ENCODE data around the gene SCN5A. TPM values are rescaled to one million over a fixed set of nuclear protein-coding genes. Genes with fewer than 3 reads are reported as not detected.

SCN5A gene
- polyA plus RNA-seq, 1 donor from 2014 or later, result not detected

DNA sequence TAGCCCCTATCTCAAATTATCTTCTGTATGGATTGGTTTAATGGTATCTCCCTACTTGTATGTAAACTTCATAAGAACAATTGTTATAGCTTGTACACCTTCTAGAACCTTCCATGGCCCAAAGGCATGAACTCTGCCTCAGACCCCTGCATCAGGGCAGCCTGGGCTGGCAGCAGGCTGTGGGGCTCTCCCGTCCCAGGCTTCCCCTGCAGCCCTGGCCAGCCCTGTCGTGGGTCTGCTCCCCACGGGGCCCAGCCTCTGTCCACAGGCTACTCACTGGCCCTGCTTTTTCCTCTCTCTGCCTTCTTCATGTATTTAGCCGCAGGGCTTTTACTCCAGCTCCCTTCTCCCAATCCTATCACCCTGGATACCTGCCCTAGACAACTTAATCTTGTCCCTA is 4.4 kb downstream of the SCN5A start:
- H3K79me2 ChIP-seq (replicated peaks; ENCODE audit: insufficient read depth, low read length), result no peaks in the 10 kb centered on the region

DNA sequence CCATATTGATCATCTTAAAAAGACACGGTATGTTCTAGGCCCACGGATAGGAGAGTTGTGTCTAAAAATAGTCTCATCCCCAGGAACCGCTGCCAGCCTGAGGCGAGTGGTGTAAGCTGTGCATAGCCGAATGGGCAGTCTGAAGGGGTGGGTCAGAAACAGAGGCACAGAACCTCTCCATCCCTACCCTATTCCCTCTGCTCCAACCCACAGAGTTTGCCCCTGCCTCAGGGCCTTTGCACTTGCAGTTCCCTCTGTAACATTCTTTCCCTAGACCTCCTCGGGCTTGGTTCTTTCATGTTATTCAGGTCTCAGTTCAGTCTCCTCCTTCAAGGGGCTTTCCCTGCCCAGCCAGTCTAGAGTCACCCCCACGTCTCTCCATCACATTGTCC is 4.8 kb downstream of the SCN5A start:
- Histone ChIP-seq H3F3A (ENCODE audit: insufficient read depth, low read length, poor library complexity, severe bottlenecking) (no peaks in the 10 kb centered on the region), H3K79me2 (replicated peaks; ENCODE audit: insufficient read depth, low read length) (no peaks in the 10 kb centered on the region)
- TF ChIP-seq, protein P1, sequence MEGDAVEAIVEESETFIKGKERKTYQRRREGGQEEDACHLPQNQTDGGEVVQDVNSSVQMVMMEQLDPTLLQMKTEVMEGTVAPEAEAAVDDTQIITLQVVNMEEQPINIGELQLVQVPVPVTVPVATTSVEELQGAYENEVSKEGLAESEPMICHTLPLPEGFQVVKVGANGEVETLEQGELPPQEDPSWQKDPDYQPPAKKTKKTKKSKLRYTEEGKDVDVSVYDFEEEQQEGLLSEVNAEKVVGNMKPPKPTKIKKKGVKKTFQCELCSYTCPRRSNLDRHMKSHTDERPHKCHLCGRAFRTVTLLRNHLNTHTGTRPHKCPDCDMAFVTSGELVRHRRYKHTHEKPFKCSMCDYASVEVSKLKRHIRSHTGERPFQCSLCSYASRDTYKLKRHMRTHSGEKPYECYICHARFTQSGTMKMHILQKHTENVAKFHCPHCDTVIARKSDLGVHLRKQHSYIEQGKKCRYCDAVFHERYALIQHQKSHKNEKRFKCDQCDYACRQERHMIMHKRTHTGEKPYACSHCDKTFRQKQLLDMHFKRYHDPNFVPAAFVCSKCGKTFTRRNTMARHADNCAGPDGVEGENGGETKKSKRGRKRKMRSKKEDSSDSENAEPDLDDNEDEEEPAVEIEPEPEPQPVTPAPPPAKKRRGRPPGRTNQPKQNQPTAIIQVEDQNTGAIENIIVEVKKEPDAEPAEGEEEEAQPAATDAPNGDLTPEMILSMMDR (IDR thresholded peaks at IDR 0.05; ENCODE audit: poor library complexity, severe bottlenecking), result no peak
- no peak for TF ChIP-seq TAF1 (IDR thresholded peaks at IDR 0.05; ENCODE audit: low read depth)
- no peak for TF ChIP-seq POLR2AphosphoS5 (IDR thresholded peaks at IDR 0.05)
- TF ChIP-seq REST (IDR thresholded peaks at IDR 0.05; ENCODE audit: borderline replicate concordance), result no peak
- TF ChIP-seq MXI1 (conservative IDR thresholded peaks at IDR 0.05; ENCODE audit: poor library complexity, severe bottlenecking), result no peak
- TF ChIP-seq EZH2 (IDR thresholded peaks at IDR 0.05; ENCODE audit: borderline replicate concordance, insufficient read depth, low read length, poor library complexity, severe bottlenecking), result no peak
- TF ChIP-seq SMC3 (conservative IDR thresholded peaks at IDR 0.05; ENCODE audit: poor library complexity), result no peak
- TF ChIP-seq EP300 (conservative IDR thresholded peaks at IDR 0.05; ENCODE audit: poor library complexity, severe bottlenecking), result no peak

More for the DNA sequence above, 4.4 kb downstream of the SCN5A start:
- no peaks in the 10 kb centered on the region for H3K9me2 ChIP-seq (ENCODE audit: insufficient read depth, low read length)
- no peaks in the 10 kb centered on the region for H3K9me3 ChIP-seq (ENCODE audit: low read length)
- H2AFZ ChIP-seq (ENCODE audit: low read depth, low read length), result no peak overlapping the region
- no peak overlapping the region for H3K4me2 ChIP-seq (ENCODE audit: low read length)
- H3K36me3 ChIP-seq (ENCODE audit: insufficient read depth, low read length), result no peaks in the 10 kb centered on the region
- H3K9ac ChIP-seq (ENCODE audit: low read length), result no peak overlapping the region
- H3K27me3 ChIP-seq (ENCODE audit: insufficient read depth, low read depth, low read length), result peaks cover 15% of the 10 kb centered on the region
- H3K4me3 ChIP-seq (ENCODE audit: low read length), result no peak overlapping the region
- H3F3A ChIP-seq (ENCODE audit: insufficient read depth, low read length, poor library complexity, severe bottlenecking), result no peaks in the 10 kb centered on the region
- TF ChIP-seq POLR2AphosphoS5 (IDR thresholded peaks at IDR 0.05) (no peak), MXI1 (conservative IDR thresholded peaks at IDR 0.05; ENCODE audit: poor library complexity, severe bottlenecking) (no peak), REST (IDR thresholded peaks at IDR 0.05; ENCODE audit: borderline replicate concordance) (no peak), RAD21 (conservative IDR thresholded peaks at IDR 0.05) (no peak), EZH2 (IDR thresholded peaks at IDR 0.05; ENCODE audit: borderline replicate concordance, insufficient read depth, low read length, poor library complexity, severe bottlenecking) (no peak), TAF1 (IDR thresholded peaks at IDR 0.05; ENCODE audit: low read depth) (no peak), SMC3 (conservative IDR thresholded peaks at IDR 0.05; ENCODE audit: poor library complexity) (no peak), EP300 (conservative IDR thresholded peaks at IDR 0.05; ENCODE audit: poor library complexity, severe bottlenecking) (no peak)
- TF ChIP-seq, protein P1 (IDR thresholded peaks at IDR 0.05; ENCODE audit: poor library complexity, severe bottlenecking), result no peak
- H4K20me1 ChIP-seq (ENCODE audit: insufficient read depth), result no peaks in the 10 kb centered on the region
- no peak overlapping the region for H3K27ac ChIP-seq (ENCODE audit: low read length)

More for the DNA sequence above, 4.8 kb downstream of the SCN5A start:
- no peaks in the 10 kb centered on the region for H4K20me1 ChIP-seq (ENCODE audit: insufficient read depth)
- no peak overlapping the region for H3K9ac ChIP-seq (ENCODE audit: low read length)
- no peak overlapping the region for H3K27ac ChIP-seq (ENCODE audit: low read length)
- H3K9me3 ChIP-seq (ENCODE audit: low read length), result no peaks in the 10 kb centered on the region
- H3K4me2 ChIP-seq (ENCODE audit: low read length), result no peak overlapping the region
- no peaks in the 10 kb centered on the region for H3K9me2 ChIP-seq (ENCODE audit: insufficient read depth, low read length)
- H3K27me3 ChIP-seq (ENCODE audit: insufficient read depth, low read depth, low read length), result peaks cover 11% of the 10 kb centered on the region
- H3K4me3 ChIP-seq (ENCODE audit: low read length), result no peak overlapping the region
- no peak overlapping the region for H2AFZ ChIP-seq (ENCODE audit: low read depth, low read length)
- no peaks in the 10 kb centered on the region for H3K36me3 ChIP-seq (ENCODE audit: insufficient read depth, low read length)

Measured in neural cell (in vitro differentiated cells).